ENCODE measurements around the gene EXOSC3. TPM values are rescaled to one million over a fixed set of nuclear protein-coding genes. Genes with fewer than 3 reads are reported as not detected.

EXOSC3 gene
- total and polyA plus RNA-seq, 2 donors (not counting 3 experiments of a cell fraction or from before 2014, with no cell fraction given) = 25.0 to 38.0 TPM

DNA sequence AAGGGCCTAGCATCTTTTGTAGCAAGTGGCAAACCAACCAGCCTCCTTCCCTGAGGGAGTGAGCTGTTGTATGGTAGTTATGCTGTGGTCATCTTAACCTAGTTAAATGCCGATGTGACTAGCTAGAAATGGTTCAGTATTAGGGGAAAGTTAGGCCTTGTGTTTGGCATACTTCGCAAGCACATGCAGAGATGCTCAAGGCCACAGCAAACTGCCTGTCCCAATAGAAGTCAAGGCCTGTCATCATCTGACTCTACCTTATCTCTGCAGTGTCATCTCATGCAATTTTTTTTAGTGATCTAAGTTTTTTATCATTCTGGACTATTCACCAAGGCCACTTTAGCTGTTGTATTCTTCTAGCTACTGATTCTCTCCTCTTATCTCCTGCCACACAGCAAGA is 5.2 kb upstream of the EXOSC3 start:
- CTCF ChIA-PET = interaction anchor here (0.6 kb wide), 1 partner anchor 49 kb away, joined by 3 read pairs; no protein-coding TSS in a partner anchor
- Histone ChIP-seq H3K9me1 (replicated peaks; ENCODE audit: control insufficient read depth, extremely low read depth, insufficient read depth, low read length) (no peaks in the 10 kb centered on the region), H3K27ac (ENCODE audit: insufficient read depth, low read depth, low read length) (no peak overlapping the region), H3K79me2 (ENCODE audit: control insufficient read depth, insufficient read depth, low read length) (peaks cover 1% of the 10 kb centered on the region), H3K4me1 (ENCODE audit: control insufficient read depth, extremely low read depth, insufficient read depth, low read length) (peaks cover 6% of the 10 kb centered on the region), H4K20me1 (replicated peaks; ENCODE audit: control insufficient read depth, extremely low read depth, insufficient read depth, low read length) (no peaks in the 10 kb centered on the region), H3K27me3 (ENCODE audit: control insufficient read depth in 2 of 2, insufficient read depth in 2 of 2, low read length in 2 of 2) (no peaks in the 10 kb centered on the region), H3K36me3 (ENCODE audit: control insufficient read depth in 2 of 2, extremely low read depth in 1 of 2, insufficient read depth in 2 of 2, low read length in 2 of 2) (no peaks in the 10 kb centered on the region), H3K9me3 (replicated peaks; ENCODE audit: control insufficient read depth, insufficient read depth, low read length) (no peaks in the 10 kb centered on the region), H2AFZ (ENCODE audit: low read depth, low read length) (no peak overlapping the region), H3K4me2 (ENCODE audit: insufficient read depth, low read length) (no peak overlapping the region), H3K9ac (replicated peaks; ENCODE audit: extremely low read depth, insufficient read depth, low read length) (no peak overlapping the region), H3K4me3 (replicated peaks in 1 of 3; ENCODE audit: insufficient read depth in 1 of 3, low read depth in 1 of 3, low read length in 3 of 3) (no peak overlapping the region)
- FAIRE-seq (no peak), DNase-seq (ENCODE audit: low read depth, low spot score) (no peak)
- POLR2A ChIA-PET = no interaction called here
- no TSS peak for BruUV-seq (replicated peaks)
- TF ChIP-seq FOS (IDR thresholded peaks at IDR 0.05; ENCODE audit: borderline replicate concordance, insufficient read depth, low read length) = no peak
- TF ChIP-seq JUN (IDR thresholded peaks at IDR 0.05; ENCODE audit: borderline replicate concordance, insufficient read depth, insufficient read length, low read depth) = no peak
- no peak for TF ChIP-seq EZH2 (IDR thresholded peaks at IDR 0.05; ENCODE audit: borderline replicate concordance, low read depth, low read length, severe bottlenecking)
- TF ChIP-seq POLR2A (IDR thresholded peaks at IDR 0.05; ENCODE audit: low read depth, low read length) = no peak
- TF ChIP-seq, protein P1, sequence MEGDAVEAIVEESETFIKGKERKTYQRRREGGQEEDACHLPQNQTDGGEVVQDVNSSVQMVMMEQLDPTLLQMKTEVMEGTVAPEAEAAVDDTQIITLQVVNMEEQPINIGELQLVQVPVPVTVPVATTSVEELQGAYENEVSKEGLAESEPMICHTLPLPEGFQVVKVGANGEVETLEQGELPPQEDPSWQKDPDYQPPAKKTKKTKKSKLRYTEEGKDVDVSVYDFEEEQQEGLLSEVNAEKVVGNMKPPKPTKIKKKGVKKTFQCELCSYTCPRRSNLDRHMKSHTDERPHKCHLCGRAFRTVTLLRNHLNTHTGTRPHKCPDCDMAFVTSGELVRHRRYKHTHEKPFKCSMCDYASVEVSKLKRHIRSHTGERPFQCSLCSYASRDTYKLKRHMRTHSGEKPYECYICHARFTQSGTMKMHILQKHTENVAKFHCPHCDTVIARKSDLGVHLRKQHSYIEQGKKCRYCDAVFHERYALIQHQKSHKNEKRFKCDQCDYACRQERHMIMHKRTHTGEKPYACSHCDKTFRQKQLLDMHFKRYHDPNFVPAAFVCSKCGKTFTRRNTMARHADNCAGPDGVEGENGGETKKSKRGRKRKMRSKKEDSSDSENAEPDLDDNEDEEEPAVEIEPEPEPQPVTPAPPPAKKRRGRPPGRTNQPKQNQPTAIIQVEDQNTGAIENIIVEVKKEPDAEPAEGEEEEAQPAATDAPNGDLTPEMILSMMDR (IDR thresholded peaks at IDR 0.05; ENCODE audit: extremely low read depth in 1 of 2, insufficient read depth in 1 of 2, low read depth in 1 of 2, low read length in 2 of 2) = no peak
- TF ChIP-seq, protein P2, sequence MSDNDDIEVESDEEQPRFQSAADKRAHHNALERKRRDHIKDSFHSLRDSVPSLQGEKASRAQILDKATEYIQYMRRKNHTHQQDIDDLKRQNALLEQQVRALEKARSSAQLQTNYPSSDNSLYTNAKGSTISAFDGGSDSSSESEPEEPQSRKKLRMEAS (IDR thresholded peaks at IDR 0.05; ENCODE audit: insufficient read depth, insufficient read length) = no peak
- TF ChIP-seq GATA2 (IDR thresholded peaks at IDR 0.05; ENCODE audit: insufficient read depth, insufficient read length, low read depth, low read length) = no peak
- no peak for TF ChIP-seq POLR2AphosphoS5 (IDR thresholded peaks at IDR 0.05; ENCODE audit: insufficient read depth, low read depth, low read length)
- no peak for TF ChIP-seq MYC (IDR thresholded peaks at IDR 0.05; ENCODE audit: low read depth, low read length)
- intact Hi-C loops (cut with micrococcal nuclease) (no loop called here), dilution Hi-C loops (cut with MboI; ENCODE audit: extremely low pct_ligation_motif_present, low sequenced_read_pairs) (no loop called here)
